Measurements from ENCODE around the gene CENPS. TPM values are rescaled to one million over a fixed set of nuclear protein-coding genes. Genes with fewer than 3 reads are reported as not detected.
"Not testable (repeated sequence)": the region's sequence is repeated elsewhere in the genome, so short reads cannot be mapped to it uniquely, and the experiment has no call there.

The CENPS gene
- total and polyA plus RNA-seq, 2 of the 8 experiments (the other 6 are each of a cell fraction or from before 2014, with no cell fraction given): 7.8 to 20.3 TPM

- H3K56ac ChIP-seq (replicated peaks; ENCODE audit: insufficient read length, low read depth, low read length); H3K9me3 ChIP-seq (ENCODE audit: insufficient read depth in 2 of 2, low read depth in 1 of 2, low read length in 1 of 2); H4K8ac ChIP-seq (ENCODE audit: extremely low read depth, insufficient read depth, low read length); H2AFZ ChIP-seq (ENCODE audit: low read length); H3K27me3 ChIP-seq (replicated peaks in 1 of 4; ENCODE audit: control insufficient read depth in 3 of 4, extremely low read depth in 1 of 4, insufficient read depth in 3 of 4, low read length in 3 of 4); H4K5ac ChIP-seq (ENCODE audit: insufficient read length, low read depth, low read length); H2BK15ac ChIP-seq (ENCODE audit: low read length); H3K14ac ChIP-seq (ENCODE audit: insufficient read length); H2BK12ac ChIP-seq (ENCODE audit: low read depth, low read length); FAIRE-seq; H2BK120ac ChIP-seq (replicated peaks; ENCODE audit: low read depth, low read length); H3K18ac ChIP-seq (ENCODE audit: extremely low read depth, low read length); H3K9ac ChIP-seq (replicated peaks in 1 of 4; ENCODE audit: extremely low read depth in 1 of 4, low read depth in 3 of 4, low read length in 3 of 4); H3K36me3 ChIP-seq (ENCODE audit: control insufficient read depth in 2 of 4, insufficient read depth in 4 of 4, low read length in 3 of 4); H3K4me3 ChIP-seq (ENCODE audit: extremely low read depth in 1 of 4, insufficient read depth in 2 of 4, low read depth in 3 of 4, low read length in 4 of 4); H3K4ac ChIP-seq (replicated peaks; ENCODE audit: insufficient read length, low read depth, low read length); H2BK20ac ChIP-seq (ENCODE audit: low read length); H3K23ac ChIP-seq (ENCODE audit: insufficient read length); H2AK5ac ChIP-seq (ENCODE audit: low read depth, low read length); H3K4me2 ChIP-seq (ENCODE audit: insufficient read depth in 1 of 2, low read depth in 2 of 2, low read length in 2 of 2); H3K79me2 ChIP-seq (ENCODE audit: control insufficient read depth in 1 of 2, insufficient read depth in 2 of 2, low read length in 2 of 2); H4K20me1 ChIP-seq (replicated peaks in 1 of 2; ENCODE audit: control insufficient read depth in 1 of 2, insufficient read depth in 2 of 2, low read length in 2 of 2); H2BK5ac ChIP-seq (ENCODE audit: low read depth, low read length); H3K79me1 ChIP-seq (ENCODE audit: low read depth, low read length); DNase-seq (ENCODE audit: low read depth in 1 of 2, low spot score in 2 of 2); H4K91ac ChIP-seq (replicated peaks; ENCODE audit: insufficient read length, low read length); H3K27ac ChIP-seq (ENCODE audit: low read depth, low read length); H3K4me1 ChIP-seq (replicated peaks in 1 of 4; ENCODE audit: control insufficient read depth in 3 of 4, insufficient read depth in 4 of 4, low read length in 3 of 4); H3K23me2 ChIP-seq (ENCODE audit: low read depth, low read length): not testable (repeated sequence)
- CTCF ChIA-PET (ENCODE audit: partially characterized antibody): interaction anchor here (0.7 to 1.4 kb wide), 3 partner anchors 18 to 59 kb away, joined by 3 to 6 read pairs (median 3); no protein-coding TSS in a partner anchor
- WGBS, 2 experiments (ENCODE audit: extremely low coverage in 1 of 2, insufficient coverage in 1 of 2, insufficient read length in 1 of 2, insufficient replicate concordance in 2 of 2, low coverage in 1 of 2, low lambda C conversion rate in 2 of 2, missing lambda C conversion rate in 1 of 2): 93% methylated on average over 18 of the region's 21 CpGs; no CpG with 5 or more reads in 1 of the 2 experiments
- POLR2A ChIA-PET (ENCODE audit: partially characterized antibody): interaction anchor here (0.6 to 0.9 kb wide), 2 partner anchors 13 to 49 kb away, joined by 3 to 4 read pairs; partner anchors contain the start of gene PEX14
These were observed 4.3 kb upstream of the CENPS start for GRCh38 chr1:10425826-10426534.

GRCh38 chr1:10426535-10426848 is 3.7 kb upstream of the CENPS start:
- H3K9me3 ChIP-seq (ENCODE audit: insufficient read depth in 2 of 2, low read depth in 1 of 2, low read length in 1 of 2); H2BK120ac ChIP-seq (replicated peaks; ENCODE audit: low read depth, low read length); H3K23me2 ChIP-seq (ENCODE audit: low read depth, low read length); H4K8ac ChIP-seq (ENCODE audit: extremely low read depth, insufficient read depth, low read length); H3K79me1 ChIP-seq (ENCODE audit: low read depth, low read length); H2BK5ac ChIP-seq (ENCODE audit: low read depth, low read length); H2AK5ac ChIP-seq (ENCODE audit: low read depth, low read length); H3K23ac ChIP-seq (ENCODE audit: insufficient read length); H3K36me3 ChIP-seq (ENCODE audit: control insufficient read depth in 2 of 4, insufficient read depth in 4 of 4, low read length in 3 of 4); H4K20me1 ChIP-seq (replicated peaks in 1 of 2; ENCODE audit: control insufficient read depth in 1 of 2, insufficient read depth in 2 of 2, low read length in 2 of 2); H2BK15ac ChIP-seq (ENCODE audit: low read length); H3K27me3 ChIP-seq (replicated peaks in 1 of 4; ENCODE audit: control insufficient read depth in 3 of 4, extremely low read depth in 1 of 4, insufficient read depth in 3 of 4, low read length in 3 of 4); H3K4me2 ChIP-seq (ENCODE audit: insufficient read depth in 1 of 2, low read depth in 2 of 2, low read length in 2 of 2); H3K14ac ChIP-seq (ENCODE audit: insufficient read length); H3K4ac ChIP-seq (replicated peaks; ENCODE audit: insufficient read length, low read depth, low read length); H2BK12ac ChIP-seq (ENCODE audit: low read depth, low read length); H3K4me1 ChIP-seq (replicated peaks in 1 of 4; ENCODE audit: control insufficient read depth in 3 of 4, insufficient read depth in 4 of 4, low read length in 3 of 4); H2BK20ac ChIP-seq (ENCODE audit: low read length); H3K4me3 ChIP-seq (ENCODE audit: extremely low read depth in 1 of 4, insufficient read depth in 2 of 4, low read depth in 3 of 4, low read length in 4 of 4); H3K18ac ChIP-seq (ENCODE audit: extremely low read depth, low read length); H3K56ac ChIP-seq (replicated peaks; ENCODE audit: insufficient read length, low read depth, low read length); H4K5ac ChIP-seq (ENCODE audit: insufficient read length, low read depth, low read length); DNase-seq (ENCODE audit: low read depth in 1 of 2, low spot score in 2 of 2); H3K27ac ChIP-seq (ENCODE audit: low read depth, low read length); H3K9ac ChIP-seq (replicated peaks in 1 of 4; ENCODE audit: extremely low read depth in 1 of 4, low read depth in 3 of 4, low read length in 3 of 4); H2AFZ ChIP-seq (ENCODE audit: low read length); H4K91ac ChIP-seq (replicated peaks; ENCODE audit: insufficient read length, low read length); H3K79me2 ChIP-seq (ENCODE audit: control insufficient read depth in 1 of 2, insufficient read depth in 2 of 2, low read length in 2 of 2); FAIRE-seq: not testable (repeated sequence)
- 94% methylated on average over 10 of the region's 21 CpGs; no CpG with 5 or more reads in 1 of the 2 experiments for WGBS, 2 experiments (ENCODE audit: extremely low coverage in 1 of 2, insufficient coverage in 1 of 2, insufficient read length in 1 of 2, insufficient replicate concordance in 2 of 2, low coverage in 1 of 2, low lambda C conversion rate in 2 of 2, missing lambda C conversion rate in 1 of 2)
- POLR2A ChIA-PET (ENCODE audit: partially characterized antibody): interaction anchor here (0.6 to 0.9 kb wide), 2 partner anchors 13 to 49 kb away, joined by 3 to 4 read pairs; partner anchors contain the start of gene PEX14
- CTCF ChIA-PET (ENCODE audit: partially characterized antibody): interaction anchor here (0.9 to 1.4 kb wide), 2 partner anchors 18 to 49 kb away, joined by 3 read pairs; no protein-coding TSS in a partner anchor

All from H1 (cell line).